HPDE6-E6E7 (cell line): ENCODE results near the gene MEX3B.
"Not testable (repeated sequence)": the region's sequence is repeated elsewhere in the genome, so short reads cannot be mapped to it uniquely, and the experiment has no call there.

ENCODE experiments used
- DNase-seq: peaks from one replicate; pipeline ENCODE4 v3.0.0; 2011; ENCODE audit warnings: missing footprints; ENCODE audit errors: extremely low spot score

MEX3B gene

DNA sequence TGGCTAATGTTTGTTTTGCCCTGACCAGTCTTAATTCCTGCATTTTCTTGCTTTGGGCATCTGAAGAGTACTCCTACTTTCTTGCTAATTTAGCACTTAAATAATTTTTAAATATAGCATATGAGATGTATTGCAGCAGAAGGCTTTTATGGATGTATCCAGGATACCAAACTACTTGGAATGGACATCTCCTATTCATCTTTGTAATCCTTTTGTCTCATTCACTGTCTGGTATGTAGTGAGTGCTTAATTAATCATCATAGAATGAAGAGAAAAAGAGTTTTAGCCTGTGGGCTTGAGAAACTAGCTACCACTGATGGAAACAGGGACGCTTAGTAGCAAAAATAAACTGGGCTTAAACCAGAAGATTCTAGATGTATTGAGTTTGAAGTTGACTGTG is 40.6 kb downstream of the MEX3B start:
- no peak for DNase-seq

- no peak for DNase-seq
Measured at GRCh38 chr15:82003916-82004315, 41.9 kb downstream of the MEX3B start.

DNA sequence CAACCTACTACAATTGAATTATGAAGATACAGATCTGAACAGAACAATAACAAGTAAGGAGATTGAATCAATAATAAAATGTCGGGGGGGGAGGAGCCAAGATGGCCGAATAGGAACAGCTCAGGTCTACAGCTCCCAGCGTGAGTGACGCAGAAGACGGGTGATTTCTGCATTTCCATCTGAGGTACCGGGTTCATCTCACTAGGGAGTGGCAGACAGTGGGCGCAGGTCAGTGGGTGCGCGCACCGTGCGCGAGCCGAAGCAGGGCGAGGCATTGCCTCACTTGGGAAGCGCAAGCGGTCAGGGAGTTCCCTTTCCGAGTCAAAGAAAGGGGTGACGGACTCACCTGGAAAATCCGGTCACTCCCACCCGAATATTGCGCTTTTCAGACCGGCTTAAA is 50.7 kb downstream of the MEX3B start:
- not testable (repeated sequence) for DNase-seq

- no peak for DNase-seq
Measured at GRCh38 chr15:81992523-81992922, 53.3 kb downstream of the MEX3B start.
